GM12872 (cell line): ENCODE results near the gene SRGAP3.

Source experiments
- TF ChIP-seq, protein P1 (sequence below): IDR thresholded peaks from 3 replicates; pipeline ENCODE4 v1.5.1; 2011; ENCODE audit warnings: low read depth, mild to moderate bottlenecking, low read length, moderate library complexity; ENCODE audit not compliant: insufficient read depth

SRGAP3 gene

DNA sequence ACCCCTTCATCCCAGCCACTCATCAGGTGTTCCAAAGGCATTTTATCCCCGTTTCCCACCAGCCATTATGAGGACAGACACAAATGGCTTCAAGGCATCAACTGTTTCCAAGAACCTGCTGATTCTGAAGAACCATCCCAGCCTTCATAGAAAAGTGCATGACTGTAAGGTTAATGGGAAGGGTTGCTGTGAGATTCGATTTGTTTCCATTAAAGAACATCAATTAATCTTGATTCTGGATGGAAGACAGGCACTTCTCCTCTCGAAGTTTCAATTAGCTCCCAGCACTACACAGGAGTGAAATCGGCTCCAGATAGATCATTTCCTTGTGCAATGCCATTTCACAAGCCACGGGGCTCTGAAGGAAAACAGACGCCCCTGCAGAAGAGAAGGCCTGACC lies 25.8 kb downstream of the SRGAP3 start:
- TF ChIP-seq, protein P1, sequence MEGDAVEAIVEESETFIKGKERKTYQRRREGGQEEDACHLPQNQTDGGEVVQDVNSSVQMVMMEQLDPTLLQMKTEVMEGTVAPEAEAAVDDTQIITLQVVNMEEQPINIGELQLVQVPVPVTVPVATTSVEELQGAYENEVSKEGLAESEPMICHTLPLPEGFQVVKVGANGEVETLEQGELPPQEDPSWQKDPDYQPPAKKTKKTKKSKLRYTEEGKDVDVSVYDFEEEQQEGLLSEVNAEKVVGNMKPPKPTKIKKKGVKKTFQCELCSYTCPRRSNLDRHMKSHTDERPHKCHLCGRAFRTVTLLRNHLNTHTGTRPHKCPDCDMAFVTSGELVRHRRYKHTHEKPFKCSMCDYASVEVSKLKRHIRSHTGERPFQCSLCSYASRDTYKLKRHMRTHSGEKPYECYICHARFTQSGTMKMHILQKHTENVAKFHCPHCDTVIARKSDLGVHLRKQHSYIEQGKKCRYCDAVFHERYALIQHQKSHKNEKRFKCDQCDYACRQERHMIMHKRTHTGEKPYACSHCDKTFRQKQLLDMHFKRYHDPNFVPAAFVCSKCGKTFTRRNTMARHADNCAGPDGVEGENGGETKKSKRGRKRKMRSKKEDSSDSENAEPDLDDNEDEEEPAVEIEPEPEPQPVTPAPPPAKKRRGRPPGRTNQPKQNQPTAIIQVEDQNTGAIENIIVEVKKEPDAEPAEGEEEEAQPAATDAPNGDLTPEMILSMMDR = no peak

DNA sequence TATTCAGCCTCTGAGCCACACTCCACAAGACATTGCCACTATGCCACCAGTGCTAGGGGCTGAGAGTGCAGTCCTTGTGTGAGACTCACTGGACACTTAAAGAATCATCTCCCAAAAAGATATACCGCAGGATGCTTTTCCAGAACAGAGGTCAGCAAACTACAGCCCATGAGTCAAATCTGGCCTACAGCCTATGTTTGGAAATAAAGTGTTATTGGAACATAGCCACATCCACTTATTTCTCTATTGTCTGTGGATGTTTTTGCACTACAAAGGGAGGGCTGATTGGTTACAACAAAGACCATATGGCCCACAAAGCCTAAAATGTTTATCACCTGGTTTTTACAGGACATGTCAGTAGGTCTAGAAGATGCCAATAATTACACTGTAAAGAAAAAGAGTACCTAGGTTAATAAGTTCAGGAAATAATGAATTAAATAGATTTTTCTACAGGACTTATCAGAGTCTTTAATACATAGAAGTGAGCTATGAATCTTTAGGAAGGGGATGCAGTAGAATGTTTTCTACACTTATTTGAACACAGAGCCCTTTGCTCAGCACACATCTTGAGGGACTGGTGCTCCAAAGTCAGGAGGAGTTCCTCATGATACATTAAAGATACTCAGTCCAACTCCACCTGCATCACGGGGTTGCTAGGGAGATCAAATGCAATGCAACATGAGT lies 26.3 kb downstream of the SRGAP3 start:
- TF ChIP-seq, protein P1 = no peak

DNA sequence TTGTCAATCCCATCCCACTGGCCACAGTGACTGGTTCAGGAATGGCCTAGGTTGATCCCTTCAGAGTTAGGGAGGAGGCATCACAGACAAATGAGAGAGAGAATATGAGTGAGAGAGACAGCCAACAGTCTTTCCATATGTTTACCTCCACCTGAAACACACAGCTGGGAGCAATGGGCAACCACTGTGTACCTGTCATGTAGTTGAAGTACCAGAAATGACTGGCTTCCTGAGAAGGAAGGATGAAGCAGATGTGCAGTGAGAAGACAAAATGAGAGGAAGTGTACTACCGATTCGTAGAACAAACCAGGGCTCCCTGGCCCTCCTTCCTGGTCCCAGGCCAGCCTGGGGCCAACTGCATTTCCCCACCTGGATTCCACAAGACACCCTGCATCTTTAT lies 27.4 kb downstream of the SRGAP3 start:
- TF ChIP-seq, protein P1 = no peak

DNA sequence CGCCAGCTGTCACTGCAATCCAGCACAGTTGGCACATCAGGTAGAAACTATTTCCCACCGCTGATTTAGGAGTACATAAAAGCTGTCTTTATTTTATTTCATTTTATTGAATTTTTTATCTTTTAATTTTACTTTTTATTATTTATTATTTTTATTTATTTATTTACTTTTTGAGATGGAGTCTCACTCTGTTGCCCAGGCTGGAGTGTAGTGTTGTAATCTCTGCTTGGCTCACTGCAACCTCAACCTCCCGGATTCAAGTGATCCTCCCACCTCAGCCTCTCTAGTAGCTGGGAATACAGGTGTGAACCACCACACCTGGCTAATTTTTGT lies 31.0 kb downstream of the SRGAP3 start:
- TF ChIP-seq, protein P1 = no peak

DNA sequence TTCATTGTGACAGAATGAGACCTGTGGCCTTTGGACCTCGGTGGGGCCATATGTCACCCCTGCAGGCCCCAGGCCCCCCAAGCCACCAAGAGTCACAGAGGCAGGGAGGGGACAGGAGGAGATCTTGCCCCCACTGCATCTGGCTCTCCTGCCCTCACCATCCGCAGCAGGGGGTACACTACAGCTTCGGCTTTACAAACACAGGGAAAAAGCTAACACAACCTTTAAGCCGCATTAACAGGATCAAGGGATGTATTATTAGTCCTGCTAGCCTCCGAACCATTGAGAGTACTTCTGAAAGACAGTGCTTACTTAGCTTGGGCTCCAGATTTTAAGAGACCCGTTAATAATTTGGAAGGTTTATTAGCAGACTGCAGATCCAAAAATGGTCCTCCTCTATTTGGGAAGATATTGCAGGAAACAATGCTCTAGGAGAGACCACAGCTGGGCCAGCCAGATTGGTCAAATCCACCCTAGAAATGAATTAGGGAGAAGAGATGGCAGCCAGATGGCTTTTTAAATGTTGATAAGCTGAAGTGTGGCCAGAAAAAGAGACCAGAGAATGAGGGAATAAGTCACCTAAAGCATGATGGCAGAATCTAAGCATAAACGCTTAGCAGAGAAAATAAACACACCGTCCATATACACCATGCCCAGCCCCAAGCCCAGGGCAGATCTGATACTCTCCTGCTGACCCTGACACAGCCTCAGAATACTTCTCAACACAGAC lies 31.5 kb downstream of the SRGAP3 start:
- TF ChIP-seq, protein P1 = no peak

DNA sequence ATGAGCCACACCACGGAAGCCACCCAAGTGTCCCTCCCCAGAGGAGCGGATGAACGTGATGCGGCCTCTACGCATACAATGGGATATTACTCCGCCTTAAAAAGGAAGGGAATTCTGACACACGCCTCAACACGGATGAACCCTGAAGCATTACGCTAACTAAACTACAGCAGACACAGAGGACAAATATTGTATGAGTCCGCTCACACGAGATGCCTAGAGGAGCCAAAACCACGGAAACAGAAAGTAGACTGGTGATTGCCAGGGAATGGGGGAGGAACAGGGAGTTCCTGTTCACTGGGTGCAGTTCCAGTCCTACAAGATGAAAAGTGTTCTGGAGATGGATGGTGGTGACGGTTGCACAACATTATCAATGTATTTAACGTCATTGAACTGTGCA lies 32.7 kb downstream of the SRGAP3 start:
- TF ChIP-seq, protein P1 = no peak

DNA sequence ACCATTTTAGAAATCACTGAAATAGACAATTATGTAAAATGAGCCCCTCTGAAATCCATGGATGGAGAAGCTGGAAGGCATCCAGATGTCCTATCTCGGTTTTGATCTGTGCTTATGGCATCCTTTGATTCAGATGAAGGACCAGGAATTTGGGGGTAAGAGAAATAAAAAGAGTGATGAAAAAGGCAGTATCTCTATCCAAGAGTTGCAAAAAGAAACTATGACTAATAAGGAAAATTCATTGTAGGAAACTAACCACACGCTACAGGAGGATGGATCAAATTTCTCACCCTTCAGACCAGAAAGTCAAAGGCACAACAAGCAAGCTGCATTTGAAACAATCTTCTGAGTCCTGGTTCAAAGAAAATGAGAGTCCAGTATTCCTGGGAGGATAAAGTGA lies 34.8 kb downstream of the SRGAP3 start:
- TF ChIP-seq, protein P1 = no peak
